NCI-H226 (cell line): Measurements from ENCODE around the gene CD7.

Experiments
- DNase-seq: peaks from one replicate; pipeline ENCODE4 v3.0.0-alpha.2; 2015

CD7 gene

GRCh38 chr17:82314012-82314726 lies 3.2 kb downstream of the CD7 start:
- no peak for DNase-seq

GRCh38 chr17:82313195-82314011 lies 4.0 kb downstream of the CD7 start:
- DNase-seq, result no peak

- DNase-seq, result no peak
These were observed 5.4 kb downstream of the CD7 start for GRCh38 chr17:82311971-82312370.

GRCh38 chr17:82310877-82311276 lies 6.5 kb downstream of the CD7 start:
- no peak for DNase-seq

GRCh38 chr17:82309656-82310570 lies 7.5 kb downstream of the CD7 start:
- no peak for DNase-seq

GRCh38 chr17:82305727-82306300 lies 11.6 kb downstream of the CD7 start:
- DNase-seq, result no peak

GRCh38 chr17:82304826-82305726 lies 12.3 kb downstream of the CD7 start:
- DNase-seq, result no peak

- DNase-seq, result no peak
These were observed 13.2 kb downstream of the CD7 start for GRCh38 chr17:82303944-82304808.

- DNase-seq, result no peak
These were observed 14.1 kb downstream of the CD7 start for GRCh38 chr17:82302991-82303943.

GRCh38 chr17:82302568-82302963 lies 14.8 kb downstream of the CD7 start:
- DNase-seq, result no peak

- no peak for DNase-seq
These were observed 15.4 kb downstream of the CD7 start for GRCh38 chr17:82301916-82302567.

GRCh38 chr17:82301300-82301915 lies 16.0 kb downstream of the CD7 start:
- DNase-seq, result no peak

GRCh38 chr17:82300707-82301270 lies 16.6 kb downstream of the CD7 start:
- peak; percentile 38 for DNase-seq

GRCh38 chr17:82300228-82300627 lies 17.2 kb downstream of the CD7 start:
- no peak for DNase-seq

- DNase-seq, result no peak
These were observed 18.0 kb downstream of the CD7 start for GRCh38 chr17:82299452-82299851.

GRCh38 chr17:82298538-82299421 lies 18.6 kb downstream of the CD7 start:
- DNase-seq, result no peak
